H1 (cell line): ENCODE results near the gene PPP4R4. TPM values are rescaled to one million over a fixed set of nuclear protein-coding genes. Genes with fewer than 3 reads are reported as not detected.

Experiments
- BRCA1 ChIP-seq: IDR thresholded peaks from 2 replicates; pipeline ENCODE4 v1.6.1; 2012; ENCODE audit warnings: low read depth, low read length, improper control_type of control experiment
- NRF1 ChIP-seq: IDR thresholded peaks from 2 replicates; pipeline ENCODE4 v1.6.1; 2011; ENCODE audit warnings: mild to moderate bottlenecking, low read depth, low read length, improper control_type of control experiment
- POLR2A ChIP-seq, 2 experiments: IDR thresholded peaks; 1 replicate in 1 of 2; 2 replicates in 1 of 2; pipeline ENCODE4 v1.6.1; 2011; ENCODE audit warnings: low read depth in 2 of 2, low read length in 2 of 2, mild to moderate bottlenecking in 2 of 2; ENCODE audit errors: control extremely low read depth in 1 of 2
- TCF12 ChIP-seq: IDR thresholded peaks from 2 replicates; pipeline ENCODE4 v1.6.1; 2011; ENCODE audit warnings: low read depth, mild to moderate bottlenecking, low read length
- TEAD4 ChIP-seq: IDR thresholded peaks from 2 replicates; pipeline ENCODE4 v1.6.1; 2012; ENCODE audit warnings: low read depth, low read length, inconsistent platforms, mixed read lengths
- polyA plus RNA-seq, 7 experiments: library from polyadenylated mRNA; depleted of rRNA in 3 of 7; stranded (reverse) in 5 of 7; unstranded in 2 of 7; fragments of >200 nt in 5 of 7; fragments of 200-250 nt in 2 of 7; gene quantifications; 1 replicate in 5 of 7; 2 replicates in 1 of 7; 4 replicates in 1 of 7; pipeline versions ENCODE4 v1.2.1 to v1.2.3, GENCODE V29; 2011 to 2013; ENCODE audit warnings: missing spikeins in 2 of 7, mixed read lengths in 2 of 7
- total RNA-seq: library from RNA; stranded (reverse); fragmentation: NEBNext Ultra II Directional; extraction: Animal tissue kit (Norgen Biotek cat#: 25700); gene quantifications from 2 replicates; pipeline ENCODE4 v1.2.1, GENCODE V29; 2021

PPP4R4 gene
- total and polyA plus RNA-seq, 2 of the 8 experiments (the other 6 are each of a cell fraction or from before 2014, with no cell fraction given), result 3.3 to 9.6 TPM

- TF ChIP-seq BRCA1, result no peak
- TF ChIP-seq NRF1, result no peak
- TF ChIP-seq TEAD4, result no peak
- TF ChIP-seq POLR2A (IDR thresholded peaks at IDR 0.05; ENCODE audit: control extremely low read depth in 1 of 2, low read depth in 2 of 2, low read length in 2 of 2), result no peak
- no peak for TF ChIP-seq TCF12
- TF ChIP-seq, all 59 proteins: peak for 0
Observed at GRCh38 chr14:94282991-94283723, 109.0 kb downstream of the PPP4R4 start (continued).
